HepG2 (cell line): ENCODE data around the gene SMIM45.

Experiments
- ARNT ChIP-seq: fragments of 450-650 bp; IDR thresholded peaks from 2 replicates; pipeline ENCODE4 v1.6.1; 2017
- CBX2 ChIP-seq, 2 experiments: fragments of 200-600 bp in 1 of 2; sonication (generic); formaldehyde crosslinking in 1 of 2; IDR thresholded peaks; 2 replicates each; pipeline versions ENCODE4 v1.7.0 to v1.8.1; 2018 to 2022; ENCODE audit warnings: low read depth in 2 of 2, low read length in 1 of 2, mild to moderate bottlenecking in 1 of 2, missing genetic modification reagents in 1 of 2
- EHMT2 ChIP-seq: fragments of 200-600 bp; sonication (generic); IDR thresholded peaks from 2 replicates; pipeline ENCODE4 v1.7.0; 2017; ENCODE audit warnings: antibody characterized with exemption, low read depth, low read length, borderline replicate concordance
- ISX ChIP-seq: sonication (generic); formaldehyde crosslinking; conservative IDR thresholded peaks from 2 replicates; pipeline ENCODE4 v1.5.0; 2020; ENCODE audit warnings: missing genetic modification reagents
- KDM5B ChIP-seq: sonication (generic); formaldehyde crosslinking; IDR thresholded peaks from 2 replicates; pipeline ENCODE4 v1.4.0; 2020; ENCODE audit warnings: missing genetic modification reagents, mild to moderate bottlenecking, borderline replicate concordance
- KLF16 ChIP-seq, 2 experiments: sonication (generic) in 1 of 2; formaldehyde crosslinking in 1 of 2; IDR thresholded peaks; 2 replicates each; pipeline versions ENCODE4 v1.6.1 to v1.8.0; 2016 to 2023; ENCODE audit warnings: missing genetic modification reagents in 2 of 2, missing compliant biosample characterization in 1 of 2
- LCORL ChIP-seq, 2 experiments: fragments of 450-650 bp in 1 of 2; sonication (generic) in 1 of 2; formaldehyde crosslinking in 1 of 2; IDR thresholded peaks; 2 replicates each; pipeline versions ENCODE4 v1.5.0 to v1.6.1; 2017 to 2020; ENCODE audit warnings: antibody characterized with exemption in 1 of 2, missing genetic modification reagents in 1 of 2
- MIXL1 ChIP-seq: IDR thresholded peaks from 2 replicates; pipeline ENCODE4 v1.6.1; 2016
- MXD3 ChIP-seq: IDR thresholded peaks from 2 replicates; pipeline ENCODE4 v1.6.1; 2016; ENCODE audit warnings: mild to moderate bottlenecking, missing biosample characterization, missing genetic modification reagents
- NONO ChIP-seq, 2 experiments: fragments of 450-650 bp in 1 of 2; sonication (generic) in 1 of 2; formaldehyde crosslinking in 1 of 2; IDR thresholded peaks in 1 of 2; conservative IDR thresholded peaks in 1 of 2; 2 replicates each; pipeline versions ENCODE4 v1.6.1 to v1.8.0; 2017 to 2022; ENCODE audit warnings: mild to moderate bottlenecking in 1 of 2, missing genetic modification reagents in 1 of 2, moderate library complexity in 1 of 2
- NR1H2 ChIP-seq: sonication (generic); formaldehyde crosslinking; IDR thresholded peaks from 2 replicates; pipeline ENCODE4 v1.8.1; 2022; ENCODE audit warnings: low read depth, missing genetic modification reagents, borderline replicate concordance
- NR2F2 ChIP-seq: IDR thresholded peaks from 2 replicates; pipeline ENCODE4 v1.6.1; 2012; ENCODE audit warnings: low read depth, inconsistent platforms, borderline replicate concordance
- PCBP2 ChIP-seq: fragments of 200-400 bp; formaldehyde crosslinking; optimal IDR thresholded peaks from 2 replicates; pipeline ENCODE3; 2018; ENCODE audit warnings: low read length, low read depth; ENCODE audit not compliant: poor library complexity, severe bottlenecking
- TFDP1 ChIP-seq: IDR thresholded peaks from 2 replicates; pipeline ENCODE4 v1.6.1; 2016; ENCODE audit warnings: missing compliant biosample characterization, missing genetic modification reagents, borderline replicate concordance
- ZFP41 ChIP-seq: sonication (generic); formaldehyde crosslinking; IDR thresholded peaks from 2 replicates; pipeline ENCODE4 v1.4.0; 2020; ENCODE audit warnings: mild to moderate bottlenecking, missing genetic modification reagents, borderline replicate concordance
- ZMAT5 ChIP-seq: sonication (generic); formaldehyde crosslinking; IDR thresholded peaks from 2 replicates; pipeline ENCODE4 v1.5.0; 2020; ENCODE audit warnings: mild to moderate bottlenecking, low read depth, missing genetic modification reagents, borderline replicate concordance
- ZNF3 ChIP-seq: IDR thresholded peaks from 2 replicates; pipeline ENCODE4 v1.7.0; 2017; ENCODE audit warnings: inconsistent platforms
- ZNF484 ChIP-seq: sonication (generic); formaldehyde crosslinking; IDR thresholded peaks from 2 replicates; pipeline ENCODE4 v1.5.1; 2020; ENCODE audit warnings: mild to moderate bottlenecking, low read depth, missing genetic modification reagents, borderline replicate concordance
- ZNF609 ChIP-seq: sonication (generic); formaldehyde crosslinking; IDR thresholded peaks from 2 replicates; pipeline ENCODE4 v1.4.0; 2020; ENCODE audit warnings: mild to moderate bottlenecking, missing genetic modification reagents, borderline replicate concordance
- ZNF850 ChIP-seq: sonication (generic); formaldehyde crosslinking; conservative IDR thresholded peaks from 2 replicates; pipeline ENCODE4 v1.9.0; 2021; ENCODE audit warnings: mild to moderate bottlenecking, missing genetic modification reagents
- ZNF891 ChIP-seq: sonication (generic); formaldehyde crosslinking; IDR thresholded peaks from 2 replicates; pipeline ENCODE4 v1.5.0; 2020; ENCODE audit warnings: mild to moderate bottlenecking, missing genetic modification reagents

The SMIM45 gene

GRCh38 chr22:41946629-41947423, 5.1 kb upstream of the SMIM45 start, which contains the start of gene CENPM (continued):
- peak; percentile 64 for TF ChIP-seq ZNF609 (CRISPR knock-in tag)
- no peak for TF ChIP-seq ZNF850 (CRISPR knock-in tag)
- no peak for TF ChIP-seq ZFP41
- peak; percentile 97; the same call in 1 of the 2 replicates for TF ChIP-seq TFDP1 (CRISPR knock-in tag)
- no peak for TF ChIP-seq NONO (IDR thresholded peaks at IDR 0.05)
- no peak for TF ChIP-seq NONO (CRISPR knock-in tag; conservative IDR thresholded peaks at IDR 0.05)
- TF ChIP-seq ISX (CRISPR knock-in tag), result peak; percentile 87; the same call in 1 of the 2 replicates
- TF ChIP-seq NR1H2, result no peak
- no peak for TF ChIP-seq NR2F2
- no peak for TF ChIP-seq LCORL (IDR thresholded peaks at IDR 0.05)
- peak; percentile 54; the same call in 1 of the 2 replicates for TF ChIP-seq LCORL (CRISPR knock-in tag; IDR thresholded peaks at IDR 0.05)
- TF ChIP-seq EHMT2, result no peak
- TF ChIP-seq MXD3, result peak; percentile 89; the same call in 1 of the 2 replicates
- no peak for TF ChIP-seq CBX2 (IDR thresholded peaks at IDR 0.05; ENCODE audit: low read depth, low read length)
- TF ChIP-seq CBX2 (CRISPR knock-in tag; IDR thresholded peaks at IDR 0.05; ENCODE audit: low read depth), result no peak
- no peak for TF ChIP-seq PCBP2
- TF ChIP-seq KLF16 (CRISPR knock-in tag; IDR thresholded peaks at IDR 0.05), result peak in 1 of 2 experiments; percentile 31; a peak in 1 of 4 replicates
- no peak for TF ChIP-seq ARNT
- TF ChIP-seq MIXL1 (CRISPR knock-in tag), result no peak
- TF ChIP-seq ZMAT5 (CRISPR knock-in tag), result no peak
- no peak for TF ChIP-seq ZNF3 (CRISPR knock-in tag)
- peak; percentile 78 for TF ChIP-seq ZNF891 (CRISPR knock-in tag)
- peak; percentile 86 for TF ChIP-seq KDM5B (CRISPR knock-in tag)
- TF ChIP-seq ZNF484, result no peak
